GM19455 (cell line): ENCODE measurements around the gene ACVR1C.
"Not testable (repeated sequence)": the region's sequence is repeated elsewhere in the genome, so short reads cannot be mapped to it uniquely, and the experiment has no call there.

ENCODE experiments used
- ATAC-seq: cut with Tn5 transposase; IDR thresholded peaks from one replicate; pipeline ENCODE4 v1.9.1; 2021; ENCODE audit not compliant: unreplicated experiment

Gene ACVR1C

DNA sequence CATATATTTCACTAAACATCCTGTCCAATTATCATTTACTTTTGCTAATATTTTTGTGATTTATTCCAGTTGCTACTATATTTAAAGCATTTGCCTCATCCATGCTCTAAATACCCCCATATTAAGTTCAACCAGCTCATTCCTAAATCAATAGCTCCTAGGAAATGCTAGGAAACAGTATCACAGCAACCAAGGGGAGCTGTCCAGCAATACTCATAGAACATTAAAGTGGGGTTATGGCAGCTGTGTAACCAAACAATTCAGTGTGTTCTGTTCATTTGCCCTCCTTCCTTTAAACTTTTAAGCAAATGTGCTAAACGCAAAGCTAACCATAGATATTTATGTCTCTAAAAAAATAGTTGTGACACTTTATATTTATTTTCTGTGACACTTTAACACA lies 41.1 kb downstream of the ACVR1C start:
- ATAC-seq = no peak

GRCh38 chr2:157574165-157574564 lies 54.5 kb downstream of the ACVR1C start:
- ATAC-seq = no peak

DNA sequence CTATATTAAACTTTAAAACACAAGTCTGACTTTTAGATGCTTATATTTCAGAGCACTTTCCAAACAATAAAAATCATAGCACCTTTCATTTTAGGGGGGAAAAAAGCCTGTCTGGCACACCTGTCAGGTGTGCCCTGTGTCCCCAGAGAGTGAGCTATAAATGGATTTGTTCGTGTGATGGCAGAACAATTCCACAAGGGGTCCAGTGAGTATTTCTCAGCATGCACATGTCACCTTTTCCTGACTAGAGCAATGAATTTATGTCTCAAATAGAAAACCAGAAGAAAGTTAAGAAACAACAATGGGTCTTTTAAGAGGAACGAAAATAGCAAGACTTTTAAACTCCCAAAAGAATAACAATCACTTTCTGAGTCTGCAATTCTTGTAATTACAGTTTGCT lies 55.9 kb downstream of the ACVR1C start:
- peak; percentile 68 for ATAC-seq

GRCh38 chr2:157566623-157567022 lies 62.0 kb downstream of the ACVR1C start:
- not testable (repeated sequence) for ATAC-seq

DNA sequence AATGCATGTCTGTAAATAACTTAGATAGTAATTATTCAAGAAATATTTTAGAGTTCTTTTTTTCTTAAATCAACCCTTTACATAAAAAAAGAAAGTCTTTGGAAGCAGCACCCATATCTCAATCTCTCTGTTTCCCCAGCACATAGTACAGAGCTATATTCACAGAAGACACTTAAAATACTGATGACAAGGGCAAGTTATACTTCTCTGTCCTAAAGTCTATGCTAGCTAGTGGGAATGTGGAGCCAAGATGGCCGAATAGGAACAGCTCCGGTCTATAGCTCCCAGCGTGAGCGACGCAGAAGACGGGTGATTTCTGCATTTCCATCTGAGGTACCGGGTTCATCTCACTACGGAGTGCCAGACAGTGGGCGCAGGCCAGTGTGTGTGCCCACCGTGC lies 62.6 kb downstream of the ACVR1C start:
- ATAC-seq = not testable (repeated sequence)

GRCh38 chr2:157565550-157565949 lies 63.1 kb downstream of the ACVR1C start:
- ATAC-seq = no peak

- no peak for ATAC-seq
Observed at GRCh38 chr2:157559890-157560289, 68.8 kb downstream of the ACVR1C start.

GRCh38 chr2:157559461-157559860 lies 69.2 kb downstream of the ACVR1C start:
- ATAC-seq = no peak

GRCh38 chr2:157559061-157559460 lies 69.6 kb downstream of the ACVR1C start:
- no peak for ATAC-seq

- ATAC-seq = no peak
Observed at GRCh38 chr2:157557770-157558169, 70.9 kb downstream of the ACVR1C start.

GRCh38 chr2:157540102-157540501 lies 88.6 kb downstream of the ACVR1C start:
- ATAC-seq = no peak

DNA sequence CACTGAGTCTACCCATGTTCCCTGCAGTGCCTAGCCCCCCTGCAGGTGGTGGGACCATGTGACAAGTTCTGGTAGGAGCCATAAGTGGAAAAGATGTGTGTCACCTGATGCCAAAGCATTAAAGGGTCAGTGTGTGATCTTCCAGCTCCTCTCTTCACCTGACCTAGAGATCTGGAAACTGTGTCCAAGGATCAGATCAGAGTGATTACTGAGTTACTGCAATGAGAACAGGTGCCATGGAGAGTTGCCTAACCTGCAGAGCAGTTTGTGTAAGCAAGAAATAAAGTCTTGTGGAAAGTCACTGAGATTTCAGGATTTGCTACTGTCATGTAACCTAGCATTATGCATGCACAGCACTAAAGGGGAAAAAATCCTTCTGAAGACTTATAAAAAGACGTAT lies 90.6 kb downstream of the ACVR1C start:
- ATAC-seq = no peak

DNA sequence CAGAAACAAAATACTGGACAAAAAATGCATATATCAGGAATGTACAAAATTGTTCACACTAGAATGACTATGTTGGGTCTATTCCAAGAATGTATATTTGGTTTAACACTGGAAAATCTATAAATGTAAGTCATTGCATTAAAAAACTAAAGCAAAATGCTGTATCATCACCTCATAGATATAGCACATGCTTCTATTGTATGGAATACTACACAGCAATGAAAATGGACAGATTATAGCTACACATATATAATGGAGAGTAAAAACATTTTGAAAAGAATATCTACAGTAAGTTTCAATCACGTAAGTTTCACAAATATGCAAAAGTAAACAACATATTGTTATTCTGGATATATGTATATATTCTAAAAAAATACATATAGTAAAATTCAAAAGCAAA lies 91.8 kb downstream of the ACVR1C start:
- no peak for ATAC-seq

- no peak for ATAC-seq
Observed at GRCh38 chr2:157528963-157529751, 99.5 kb downstream of the ACVR1C start.

GRCh38 chr2:157526070-157526469 lies 102.6 kb downstream of the ACVR1C start:
- ATAC-seq = no peak

DNA sequence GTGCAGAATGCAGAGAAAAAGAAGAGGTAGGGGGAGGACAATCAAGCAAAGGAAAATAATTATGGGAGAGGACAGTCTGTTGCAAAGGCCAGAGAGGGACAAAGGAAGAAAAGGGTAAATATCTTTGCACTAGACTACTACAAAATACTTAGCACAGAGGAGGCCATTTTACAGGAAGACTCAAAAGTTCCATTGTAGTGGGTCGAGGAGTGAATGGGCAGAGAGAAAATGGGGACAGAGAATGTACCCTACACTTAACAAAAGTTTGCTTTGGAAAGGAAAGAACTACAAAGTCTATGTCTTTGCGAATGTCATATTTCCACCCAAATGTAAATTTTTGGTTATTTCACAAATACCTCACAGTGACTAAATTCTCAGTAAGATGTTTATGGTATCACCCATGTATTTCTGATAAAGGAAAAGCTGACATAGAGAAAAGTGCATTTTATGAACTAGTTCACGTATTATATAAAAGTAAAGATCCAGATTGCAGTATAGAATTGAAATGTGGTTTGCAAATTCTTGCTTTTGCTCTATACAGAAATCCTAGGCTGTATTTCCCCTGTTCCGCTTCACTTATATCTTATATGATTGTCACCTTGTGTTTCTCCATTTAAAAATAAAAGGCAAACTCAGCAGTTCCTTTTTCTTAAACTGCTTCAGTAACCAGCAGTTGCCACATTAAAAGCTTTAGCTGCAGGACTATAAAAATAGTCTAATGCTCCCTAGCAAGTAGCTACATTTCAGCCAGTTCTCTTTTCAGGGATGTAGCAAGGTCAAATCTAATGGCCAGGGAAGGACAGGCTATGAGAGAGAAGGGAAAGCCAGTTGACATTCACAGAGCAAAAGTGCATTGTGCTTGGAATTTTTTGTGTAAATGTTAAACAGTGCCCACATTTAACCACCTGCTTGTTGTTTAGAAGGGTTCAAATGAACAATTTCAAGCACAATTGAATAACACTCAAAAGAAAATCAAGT lies 105.1 kb downstream of the ACVR1C start:
- no peak for ATAC-seq

- not testable (repeated sequence) for ATAC-seq
Observed at GRCh38 chr2:157514966-157515365, 113.7 kb downstream of the ACVR1C start.

DNA sequence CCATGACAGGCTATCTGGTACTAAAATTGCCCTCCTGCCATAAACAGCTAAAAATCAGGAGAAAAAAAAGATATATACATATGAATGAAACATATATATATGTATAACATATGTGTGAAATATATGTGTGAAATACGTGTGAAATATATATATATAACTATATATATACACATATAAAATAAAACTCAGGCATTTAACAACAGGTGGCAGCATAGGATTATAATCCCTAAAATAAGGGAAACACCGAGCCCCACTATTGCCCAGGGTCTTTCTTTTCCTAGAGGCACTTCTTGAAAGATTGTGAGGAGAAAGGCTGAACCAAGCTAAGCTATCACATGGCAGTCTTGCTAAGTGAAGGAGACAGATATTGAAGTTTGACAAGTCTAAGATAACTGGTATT lies 118.9 kb downstream of the ACVR1C start:
- no peak for ATAC-seq

DNA sequence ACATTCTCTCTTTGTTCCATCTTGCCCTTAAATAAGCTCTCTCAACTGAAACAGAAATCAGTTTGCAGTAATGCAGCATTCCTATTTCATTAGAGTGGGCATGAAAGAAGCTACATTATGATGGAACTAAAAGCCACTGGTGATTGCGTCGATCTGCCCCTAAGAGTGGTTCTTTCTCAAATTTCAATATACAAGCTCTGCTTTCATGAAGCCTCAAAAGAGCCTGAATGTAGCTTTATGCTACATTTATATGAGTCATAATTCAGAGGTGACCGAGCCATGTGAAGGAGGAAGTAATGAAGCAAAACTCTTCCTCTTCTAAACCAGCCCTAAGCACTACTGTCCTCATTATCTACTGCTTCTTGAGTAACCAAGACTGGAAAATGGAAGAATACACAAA lies 120.0 kb downstream of the ACVR1C start:
- ATAC-seq = no peak

GRCh38 chr2:157506586-157506985 lies 122.1 kb downstream of the ACVR1C start:
- ATAC-seq = no peak

- no peak for ATAC-seq
Observed at GRCh38 chr2:157504623-157505022, 124.0 kb downstream of the ACVR1C start.

DNA sequence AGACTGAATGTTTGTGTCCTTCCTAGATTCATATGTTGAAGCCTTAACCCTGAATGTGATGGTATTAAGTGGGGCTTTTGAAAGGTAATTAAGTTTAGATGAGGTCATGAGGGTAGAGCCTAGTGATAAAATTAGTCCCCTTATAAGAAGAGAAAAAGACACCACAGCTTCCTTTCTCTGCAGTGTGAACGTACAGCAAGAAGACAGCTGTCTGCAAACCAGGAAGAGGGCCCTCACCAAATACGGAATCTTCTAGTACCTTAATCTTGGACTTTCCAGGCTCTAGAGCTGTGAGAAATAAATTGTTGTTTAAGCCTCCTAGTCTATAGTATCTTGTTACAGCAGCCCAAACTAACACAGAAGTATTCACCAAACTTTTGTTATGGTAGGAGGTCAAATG lies 127.6 kb downstream of the ACVR1C start:
- no peak for ATAC-seq
